ENCODE data around the gene TRIM69.
"Not testable (repeated sequence)": the region's sequence is repeated elsewhere in the genome, so short reads cannot be mapped to it uniquely, and the experiment has no call there.

The TRIM69 gene

GRCh38 chr15:44765036-44765435, 28.7 kb downstream of the TRIM69 start:
- Histone ChIP-seq H3K27ac (ENCODE audit: low read depth, low read length) (no peak overlapping the region), H3F3A (ENCODE audit: control insufficient read depth, insufficient read depth) (no peaks in the 10 kb centered on the region), H3K9me2 (replicated peaks; ENCODE audit: control insufficient read depth, low read length) (no peaks in the 10 kb centered on the region), H3K9me3 (ENCODE audit: control insufficient read depth, insufficient read depth, low read length) (no peaks in the 10 kb centered on the region), H4K20me1 (ENCODE audit: control insufficient read depth, insufficient read depth, low read depth, low read length) (no peaks in the 10 kb centered on the region), H3K4me1 (ENCODE audit: control insufficient read depth, low read length) (no peaks in the 10 kb centered on the region), H3K79me2 (ENCODE audit: control insufficient read depth, low read length) (no peaks in the 10 kb centered on the region), H3K4me3 (ENCODE audit: low read length) (no peak overlapping the region), H3K36me3 (ENCODE audit: control insufficient read depth, low read length) (no peaks in the 10 kb centered on the region), H3K4me2 (ENCODE audit: low read length) (no peak overlapping the region), H3K27me3 (ENCODE audit: control insufficient read depth, low read length) (peaks cover under 1% of the 10 kb centered on the region; the same call in 1 of the 2 replicates)
- no peak for TF ChIP-seq EZH2phosphoT487 (IDR thresholded peaks at IDR 0.05; ENCODE audit: borderline replicate concordance, low read length)

GRCh38 chr15:44769521-44769920, 33.2 kb downstream of the TRIM69 start:
- Histone ChIP-seq H3K27me3 (ENCODE audit: control insufficient read depth, low read length) (no peaks in the 10 kb centered on the region), H3K79me2 (ENCODE audit: control insufficient read depth, low read length) (no peaks in the 10 kb centered on the region), H3K4me3 (ENCODE audit: low read length) (no peak overlapping the region), H3F3A (ENCODE audit: control insufficient read depth, insufficient read depth) (no peaks in the 10 kb centered on the region), H3K4me2 (ENCODE audit: low read length) (no peak overlapping the region), H3K4me1 (ENCODE audit: control insufficient read depth, low read length) (no peaks in the 10 kb centered on the region), H3K36me3 (ENCODE audit: control insufficient read depth, low read length) (no peaks in the 10 kb centered on the region), H4K20me1 (ENCODE audit: control insufficient read depth, insufficient read depth, low read depth, low read length) (no peaks in the 10 kb centered on the region), H3K27ac (ENCODE audit: low read depth, low read length) (no peak overlapping the region), H3K9me3 (ENCODE audit: control insufficient read depth, insufficient read depth, low read length) (no peaks in the 10 kb centered on the region), H3K9me2 (replicated peaks; ENCODE audit: control insufficient read depth, low read length) (no peaks in the 10 kb centered on the region)
- TF ChIP-seq CTCF (IDR thresholded peaks at IDR 0.05; ENCODE audit: low read depth, low read length, poor library complexity, severe bottlenecking) (no peak), EZH2phosphoT487 (IDR thresholded peaks at IDR 0.05; ENCODE audit: borderline replicate concordance, low read length) (no peak)

GRCh38 chr15:44770715-44771114, 34.4 kb downstream of the TRIM69 start:
- not testable (repeated sequence) for H3K9me3 ChIP-seq (ENCODE audit: control insufficient read depth, insufficient read depth, low read length); H3K79me2 ChIP-seq (ENCODE audit: control insufficient read depth, low read length); H3K9me2 ChIP-seq (replicated peaks; ENCODE audit: control insufficient read depth, low read length); H3K27me3 ChIP-seq (ENCODE audit: control insufficient read depth, low read length); H3K27ac ChIP-seq (ENCODE audit: low read depth, low read length); H3K4me1 ChIP-seq (ENCODE audit: control insufficient read depth, low read length); H3K36me3 ChIP-seq (ENCODE audit: control insufficient read depth, low read length); H3K4me3 ChIP-seq (ENCODE audit: low read length); H4K20me1 ChIP-seq (ENCODE audit: control insufficient read depth, insufficient read depth, low read depth, low read length); H3F3A ChIP-seq (ENCODE audit: control insufficient read depth, insufficient read depth); H3K4me2 ChIP-seq (ENCODE audit: low read length)

- H3K9me2 ChIP-seq (replicated peaks; ENCODE audit: control insufficient read depth, low read length): no peaks in the 10 kb centered on the region
- no peak overlapping the region for H3K4me2 ChIP-seq (ENCODE audit: low read length)
- TF ChIP-seq CTCF (IDR thresholded peaks at IDR 0.05; ENCODE audit: low read depth, low read length, poor library complexity, severe bottlenecking) (no peak), EZH2phosphoT487 (IDR thresholded peaks at IDR 0.05; ENCODE audit: borderline replicate concordance, low read length) (no peak)
- no peaks in the 10 kb centered on the region for H3K36me3 ChIP-seq (ENCODE audit: control insufficient read depth, low read length)
- no peak overlapping the region for H3K4me3 ChIP-seq (ENCODE audit: low read length)
- no peaks in the 10 kb centered on the region for H4K20me1 ChIP-seq (ENCODE audit: control insufficient read depth, insufficient read depth, low read depth, low read length)
- H3K27me3 ChIP-seq (ENCODE audit: control insufficient read depth, low read length): no peaks in the 10 kb centered on the region
- H3K9me3 ChIP-seq (ENCODE audit: control insufficient read depth, insufficient read depth, low read length): no peaks in the 10 kb centered on the region
- H3K27ac ChIP-seq (ENCODE audit: low read depth, low read length): no peak overlapping the region
- H3F3A ChIP-seq (ENCODE audit: control insufficient read depth, insufficient read depth): no peaks in the 10 kb centered on the region
- no peaks in the 10 kb centered on the region for H3K79me2 ChIP-seq (ENCODE audit: control insufficient read depth, low read length)
- H3K4me1 ChIP-seq (ENCODE audit: control insufficient read depth, low read length): peaks cover 5% of the 10 kb centered on the region
These were observed 39.6 kb downstream of the TRIM69 start for GRCh38 chr15:44775953-44776352.

Data from DOHH2 (cell line).